AG04450 (cell line): ENCODE measurements around the gene TMEM72. TPM values are rescaled to one million over a fixed set of nuclear protein-coding genes. Genes with fewer than 3 reads are reported as not detected.

Experiments used
- CTCF ChIA-PET: fragments of 300-600, 350-600 bp; formaldehyde crosslinking; extraction: SDS; loops from one replicate; lab custom pipeline; 2022; ENCODE audit warnings: antibody characterized with exemption, inconsistent platforms; lab: Charles Lee
- POLR2A ChIA-PET: fragments of 350-600 bp; formaldehyde crosslinking; extraction: SDS; loops from one replicate; lab custom pipeline; 2021; ENCODE audit warnings: antibody characterized with exemption, inconsistent platforms; lab: Yijun Ruan, JAX
- DNase-seq: peaks from one replicate; pipeline ENCODE4 v3.0.0-alpha.2; 2011; ENCODE audit warnings: low read depth, low spot score
- H3K27ac ChIP-seq: one replicate; pipeline ENCODE4 v1.5.1; 2012; ENCODE audit warnings: low read depth, low read length, control low read depth
- H3K27me3 ChIP-seq: one replicate; pipeline ENCODE4 v1.6.0; 2012; ENCODE audit warnings: low read length; ENCODE audit not compliant: control insufficient read depth, insufficient read depth
- H3K4me3 ChIP-seq: 2 replicates; pipeline ENCODE4 v1.5.1; 2011; ENCODE audit warnings: mild to moderate bottlenecking, low read depth, low read length, control low read depth
- H3K9me3 ChIP-seq: 2 replicates; pipeline ENCODE4 v1.5.1; 2012; ENCODE audit warnings: low read length; ENCODE audit not compliant: control insufficient read depth, insufficient read depth
- polyA plus RNA-seq: library from polyadenylated mRNA; depleted of rRNA; stranded (reverse); fragments of >200 nt; gene quantifications from 2 replicates; pipeline ENCODE4 v1.2.3, GENCODE V29; 2011
- TF ChIP-seq, protein P1 (sequence below): IDR thresholded peaks from 2 replicates; pipeline ENCODE4 v1.5.1; 2011; ENCODE audit warnings: low read depth, low read length, control low read depth, inconsistent platforms

The TMEM72 gene
- polyA plus RNA-seq, 1 experiment, result not detected

DNA sequence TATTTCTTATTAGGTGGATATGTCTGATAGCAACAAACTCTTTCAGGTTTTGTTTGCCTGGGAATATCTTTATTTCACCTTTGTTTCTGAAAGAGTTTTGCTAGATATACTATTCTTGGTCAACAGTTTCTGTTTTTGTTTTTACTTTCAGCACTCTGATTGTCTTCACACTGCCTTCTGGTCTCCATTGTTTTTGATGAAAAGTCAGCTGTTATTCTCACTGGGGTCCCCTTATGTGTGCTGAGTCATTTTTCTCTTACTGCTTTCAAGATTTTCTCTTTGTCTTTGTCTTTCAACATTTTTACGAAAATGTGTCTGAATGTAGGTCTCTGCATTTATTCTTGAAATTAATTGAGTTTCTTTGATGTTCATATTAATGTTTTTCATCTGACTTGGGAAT is 33.2 kb downstream of the TMEM72 start:
- no peak overlapping the region for H3K4me3 ChIP-seq
- CTCF ChIA-PET, result interaction anchor here (0.9 to 6.3 kb wide), 2 partner anchors 11 to 30 kb away, joined by 3 to 37 read pairs; no protein-coding TSS in a partner anchor
- H3K27me3 ChIP-seq, result peaks cover 2% of the 10 kb centered on the region
- H3K9me3 ChIP-seq, result no peaks in the 10 kb centered on the region
- DNase-seq, result no peak
- POLR2A ChIA-PET, result no interaction called here
- TF ChIP-seq, protein P1, sequence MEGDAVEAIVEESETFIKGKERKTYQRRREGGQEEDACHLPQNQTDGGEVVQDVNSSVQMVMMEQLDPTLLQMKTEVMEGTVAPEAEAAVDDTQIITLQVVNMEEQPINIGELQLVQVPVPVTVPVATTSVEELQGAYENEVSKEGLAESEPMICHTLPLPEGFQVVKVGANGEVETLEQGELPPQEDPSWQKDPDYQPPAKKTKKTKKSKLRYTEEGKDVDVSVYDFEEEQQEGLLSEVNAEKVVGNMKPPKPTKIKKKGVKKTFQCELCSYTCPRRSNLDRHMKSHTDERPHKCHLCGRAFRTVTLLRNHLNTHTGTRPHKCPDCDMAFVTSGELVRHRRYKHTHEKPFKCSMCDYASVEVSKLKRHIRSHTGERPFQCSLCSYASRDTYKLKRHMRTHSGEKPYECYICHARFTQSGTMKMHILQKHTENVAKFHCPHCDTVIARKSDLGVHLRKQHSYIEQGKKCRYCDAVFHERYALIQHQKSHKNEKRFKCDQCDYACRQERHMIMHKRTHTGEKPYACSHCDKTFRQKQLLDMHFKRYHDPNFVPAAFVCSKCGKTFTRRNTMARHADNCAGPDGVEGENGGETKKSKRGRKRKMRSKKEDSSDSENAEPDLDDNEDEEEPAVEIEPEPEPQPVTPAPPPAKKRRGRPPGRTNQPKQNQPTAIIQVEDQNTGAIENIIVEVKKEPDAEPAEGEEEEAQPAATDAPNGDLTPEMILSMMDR, result no peak
- H3K27ac ChIP-seq, result no peak overlapping the region

DNA sequence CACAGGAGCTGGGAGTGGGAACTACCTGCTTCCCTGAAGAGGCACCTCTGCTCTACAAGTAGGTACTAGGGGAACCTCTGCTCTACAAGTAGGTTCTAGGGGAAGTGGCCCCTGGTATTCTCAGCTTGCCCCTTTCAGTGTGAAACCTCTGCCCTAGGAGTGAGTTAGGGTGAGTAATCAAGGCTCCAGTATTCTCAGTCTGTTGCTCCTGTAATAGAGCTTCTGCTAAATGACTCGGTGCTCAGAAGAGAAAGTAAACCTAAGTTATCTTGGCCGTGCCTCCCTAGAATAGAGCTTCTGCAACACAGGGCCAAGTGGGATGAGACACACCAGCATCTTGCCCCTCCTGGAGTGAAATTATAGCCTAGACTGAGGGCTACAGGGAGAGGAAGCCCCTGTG is 35.1 kb downstream of the TMEM72 start:
- ChIA-PET POLR2A (interaction anchor here (0.9 kb wide), 1 partner anchor 33 kb away, joined by 3 read pairs; the partner anchor contains the start of gene DEPP1), CTCF (interaction anchor here (6.3 kb wide), 1 partner anchor 13 kb away, joined by 37 read pairs; no protein-coding TSS in a partner anchor)
- TF ChIP-seq, protein P1, result no peak
- no peak for DNase-seq
- Histone ChIP-seq H3K27ac (no peak overlapping the region), H3K4me3 (no peak overlapping the region), H3K27me3 (peaks cover 2% of the 10 kb centered on the region), H3K9me3 (no peaks in the 10 kb centered on the region)

DNA sequence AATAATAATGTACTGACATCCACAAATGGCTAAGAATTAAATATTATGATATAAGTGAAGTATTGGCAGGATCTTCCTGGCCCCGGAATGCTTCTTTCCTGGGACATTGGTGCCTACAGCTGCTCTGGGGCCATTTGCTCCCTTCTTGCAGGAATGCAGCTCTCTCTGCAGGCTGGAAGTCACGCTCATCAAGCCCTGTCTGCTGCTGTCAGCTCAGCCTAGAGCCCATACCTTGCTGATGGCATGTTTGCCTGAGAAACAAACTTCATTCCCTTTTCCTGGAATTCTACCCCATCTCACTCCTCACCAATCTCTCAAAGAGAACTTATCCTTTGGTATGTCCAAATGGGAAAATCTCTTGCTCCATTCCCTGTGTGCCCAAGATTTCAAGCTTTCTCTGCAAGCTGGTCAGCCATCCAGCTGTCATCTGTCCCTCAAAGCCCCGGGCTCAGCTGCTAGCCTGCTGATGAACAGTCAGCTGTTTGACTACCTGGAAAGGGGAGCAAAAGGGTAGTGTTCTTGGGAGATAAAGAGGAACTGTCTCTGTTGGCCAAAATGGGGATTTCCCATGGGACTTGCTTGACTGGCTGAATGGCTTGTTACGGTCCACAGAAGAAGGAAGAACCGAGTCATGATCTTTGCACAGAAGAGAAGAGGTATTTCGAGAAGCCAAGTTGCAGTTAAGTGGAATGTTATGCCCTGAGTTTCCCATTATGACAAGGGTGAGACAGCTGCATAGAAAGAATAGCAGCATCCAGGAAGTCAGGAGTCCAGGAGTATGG is 36.4 kb downstream of the TMEM72 start:
- POLR2A ChIA-PET, result no interaction called here
- no peak for DNase-seq
- no peaks in the 10 kb centered on the region for H3K9me3 ChIP-seq
- TF ChIP-seq, protein P1, result no peak
- CTCF ChIA-PET, result interaction anchor here (6.3 kb wide), 1 partner anchor 14 kb away, joined by 37 read pairs; no protein-coding TSS in a partner anchor
- no peak overlapping the region for H3K4me3 ChIP-seq
- H3K27me3 ChIP-seq, result peaks cover 2% of the 10 kb centered on the region
- no peak overlapping the region for H3K27ac ChIP-seq

DNA sequence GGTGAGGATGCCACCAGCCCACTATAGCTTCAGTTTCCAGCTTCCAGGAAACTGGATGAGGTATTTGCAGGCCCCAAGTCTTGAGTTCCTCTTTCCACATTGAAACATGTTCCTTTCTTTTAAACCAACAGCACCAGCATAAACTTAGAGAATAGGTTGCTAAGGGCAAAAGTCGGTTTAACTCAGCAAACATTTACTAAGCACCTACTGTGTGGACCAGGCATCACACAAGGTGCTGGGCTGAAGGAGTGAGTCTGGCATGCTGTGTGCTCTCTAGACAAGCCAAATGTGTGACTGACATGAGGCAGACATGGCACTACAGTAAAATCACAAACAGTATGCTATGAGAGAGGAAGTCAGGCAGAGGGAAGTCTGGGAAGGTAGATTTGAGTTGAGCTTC is 37.5 kb downstream of the TMEM72 start:
- DNase-seq, result no peak
- Histone ChIP-seq H3K4me3 (no peak overlapping the region), H3K9me3 (no peaks in the 10 kb centered on the region), H3K27ac (no peak overlapping the region), H3K27me3 (peaks cover 2% of the 10 kb centered on the region)
- CTCF ChIA-PET, result interaction anchor here (6.3 kb wide), 1 partner anchor 15 kb away, joined by 37 read pairs; no protein-coding TSS in a partner anchor
- POLR2A ChIA-PET, result no interaction called here
- TF ChIP-seq, protein P1, result no peak

DNA sequence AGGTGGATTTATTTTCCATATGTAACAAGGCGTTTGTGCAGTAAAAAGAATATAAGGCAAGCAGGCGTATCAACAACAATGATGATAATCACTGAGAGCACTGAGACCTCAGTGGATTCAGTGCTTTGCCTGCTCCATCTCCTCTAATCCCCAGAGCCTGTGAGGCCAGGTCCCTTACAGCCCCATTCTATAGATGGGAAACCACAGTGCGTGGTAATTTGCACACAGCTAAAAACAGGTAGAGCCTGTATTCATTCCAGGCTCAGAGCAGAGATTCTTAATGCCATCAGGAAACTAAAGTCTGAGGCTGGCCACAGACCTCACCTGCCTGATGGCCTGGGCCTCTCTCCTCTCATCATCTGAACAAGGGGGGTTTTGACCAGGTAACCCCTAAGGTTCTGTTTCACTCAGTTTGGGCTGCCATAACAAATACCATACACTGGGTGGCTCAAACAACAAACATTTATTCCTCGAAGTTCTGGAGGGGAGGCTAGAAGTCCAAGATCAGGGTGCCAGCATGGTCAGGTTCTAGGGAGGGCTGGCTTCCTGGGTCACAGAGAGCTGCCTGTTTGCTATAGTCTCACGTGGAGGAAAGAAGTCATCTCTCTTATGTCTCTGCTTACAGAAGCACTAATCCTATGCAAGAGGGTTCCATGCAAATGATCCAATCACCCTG is 38.1 kb downstream of the TMEM72 start:
- no peak for DNase-seq
- peaks cover 2% of the 10 kb centered on the region for H3K27me3 ChIP-seq
- H3K4me3 ChIP-seq, result no peak overlapping the region
- no peaks in the 10 kb centered on the region for H3K9me3 ChIP-seq
- POLR2A ChIA-PET, result no interaction called here
- CTCF ChIA-PET, result interaction anchor here (0.8 to 6.3 kb wide), 4 partner anchors 13 to 46 kb away, joined by 3 to 37 read pairs (median 4); no protein-coding TSS in a partner anchor
- H3K27ac ChIP-seq, result no peak overlapping the region
- TF ChIP-seq, protein P1, result no peak
